HG03565 (cell line): ENCODE data around the gene PLA2G4C.

Source experiments
- ATAC-seq: cut with Tn5 transposase; IDR thresholded peaks from one replicate; pipeline ENCODE4 v1.9.1; 2021; ENCODE audit warnings: mild to moderate bottlenecking, moderate library complexity; ENCODE audit not compliant: unreplicated experiment

PLA2G4C gene

DNA sequence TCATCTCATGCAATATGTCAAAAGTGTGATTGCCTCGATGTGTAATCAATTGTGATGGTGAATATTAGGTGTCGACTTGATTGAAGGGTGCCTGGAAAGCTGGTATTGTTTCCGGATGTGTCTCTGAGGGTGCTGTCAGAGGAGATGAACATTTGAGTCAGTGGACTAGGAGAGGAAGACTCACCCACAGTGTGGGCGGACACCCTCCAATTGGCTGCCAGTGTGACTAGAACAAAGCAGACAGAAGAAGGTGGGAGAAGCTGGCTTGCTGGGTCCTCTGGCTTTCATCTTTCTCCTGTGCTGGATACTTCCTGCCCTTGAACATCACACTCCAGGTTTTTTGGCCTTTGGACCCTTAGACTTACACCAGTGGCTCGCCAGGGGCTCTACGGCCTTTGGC lies 51.3 kb downstream of the PLA2G4C start:
- no peak for ATAC-seq

GRCh38 chr19:48053856-48054255 lies 56.8 kb downstream of the PLA2G4C start:
- no peak for ATAC-seq

- ATAC-seq: no peak
These were observed 57.5 kb downstream of the PLA2G4C start for GRCh38 chr19:48053076-48053475.

GRCh38 chr19:48051335-48052033 lies 59.1 kb downstream of the PLA2G4C start:
- no peak for ATAC-seq

- no peak for ATAC-seq
These were observed 66.1 kb downstream of the PLA2G4C start for GRCh38 chr19:48044561-48044960.

GRCh38 chr19:48043675-48044258 lies 66.8 kb downstream of the PLA2G4C start, which contains the start of gene CABP5:
Gene CABP5 (minus strand): TSS chr19:48044079. CDS start chr19:48043922, 157 bp downstream.
- no peak for ATAC-seq

DNA sequence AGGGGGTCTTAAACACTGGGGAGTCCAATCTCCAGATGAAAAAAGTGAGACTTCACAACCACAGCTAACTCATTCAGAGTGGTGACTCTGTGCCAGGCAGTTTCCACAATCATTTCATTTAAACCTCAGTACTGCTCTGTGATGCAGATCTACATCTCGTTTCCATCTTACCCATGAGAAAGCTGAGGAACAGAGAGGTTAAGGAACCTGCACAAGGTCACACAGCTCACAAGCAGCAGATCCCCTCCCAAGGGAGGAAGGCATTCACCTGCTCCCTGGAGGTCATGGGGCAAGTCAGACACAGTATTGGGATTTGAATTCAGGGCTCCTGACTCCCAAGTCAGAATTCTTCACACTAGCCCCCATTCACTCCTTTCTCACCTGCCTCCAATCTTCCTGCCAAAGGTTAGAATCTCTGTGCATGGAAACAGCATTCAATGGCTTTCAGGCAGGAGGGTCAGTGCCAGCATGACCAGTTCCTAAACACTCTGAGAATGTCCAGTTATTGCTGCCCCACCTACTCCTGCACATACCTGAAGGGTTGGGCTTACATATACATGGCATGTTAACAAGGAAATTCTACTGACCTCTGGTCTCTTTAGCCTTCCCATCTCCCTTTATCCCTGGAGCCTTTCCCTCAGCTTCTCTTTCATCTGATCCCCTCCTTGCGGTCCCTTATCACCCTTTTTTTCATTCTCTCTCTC lies 68.6 kb downstream of the PLA2G4C start:
- ATAC-seq: no peak

DNA sequence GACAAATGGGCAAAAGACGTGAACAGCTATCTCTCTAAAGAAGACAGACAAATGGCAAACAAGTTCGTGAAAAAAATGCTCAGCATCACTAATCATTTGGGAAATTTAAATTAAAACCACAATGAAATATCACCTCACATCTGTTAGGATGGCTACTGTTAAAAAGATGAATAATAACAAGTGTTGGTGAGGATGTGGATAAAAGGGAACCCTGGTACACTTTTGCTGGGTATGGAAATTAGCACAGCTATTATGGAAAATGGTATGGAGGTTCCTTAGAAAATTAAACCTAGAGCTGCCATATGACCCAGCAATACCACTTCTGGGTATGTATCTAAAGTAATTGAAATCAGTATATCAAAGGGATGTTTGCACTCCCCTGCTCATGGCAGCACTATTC lies 73.9 kb downstream of the PLA2G4C start:
- no peak for ATAC-seq

GRCh38 chr19:48033604-48034003 lies 77.0 kb downstream of the PLA2G4C start:
- ATAC-seq: no peak

GRCh38 chr19:48030073-48030472 lies 80.5 kb downstream of the PLA2G4C start:
- no peak for ATAC-seq

DNA sequence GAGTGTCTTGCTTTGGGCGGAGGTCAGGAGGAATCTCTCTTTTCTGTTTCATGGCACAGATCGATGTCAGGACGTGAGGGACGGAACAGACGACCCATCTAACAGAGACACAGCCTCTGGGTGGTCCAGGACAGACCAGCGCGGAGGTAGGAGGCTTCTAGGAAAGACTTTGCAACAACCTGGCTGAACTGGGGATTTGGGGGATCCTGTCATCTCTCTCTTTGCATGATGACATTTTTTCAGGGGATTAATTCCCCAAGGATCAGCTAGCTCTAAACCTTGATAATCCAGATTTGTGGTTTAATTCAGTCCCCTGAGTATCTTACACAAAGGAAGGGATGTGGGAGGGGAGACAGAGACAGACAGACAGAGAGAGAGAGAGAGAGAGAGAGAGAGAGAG lies 81.2 kb downstream of the PLA2G4C start:
- ATAC-seq: no peak

DNA sequence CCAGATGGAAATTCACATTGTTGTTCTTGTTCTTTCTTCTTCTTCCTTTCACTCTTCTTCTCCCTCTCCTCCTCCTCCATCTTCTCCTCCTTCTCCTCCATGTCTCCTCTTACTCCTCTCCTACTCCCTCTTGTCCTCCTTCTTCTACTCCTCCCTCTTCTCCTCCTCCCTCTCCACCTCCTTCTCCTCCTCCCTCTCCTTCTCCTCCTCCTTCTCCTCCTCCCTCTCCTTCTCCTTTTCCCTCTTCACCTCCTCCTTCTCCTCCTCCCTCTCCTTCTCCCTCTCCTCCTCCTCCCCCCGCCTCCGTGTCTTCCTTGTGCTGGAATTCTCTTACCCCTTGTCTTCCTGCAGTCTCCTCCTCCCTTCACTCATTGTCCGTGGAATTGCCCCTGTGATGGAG lies 85.1 kb downstream of the PLA2G4C start:
- no peak for ATAC-seq

DNA sequence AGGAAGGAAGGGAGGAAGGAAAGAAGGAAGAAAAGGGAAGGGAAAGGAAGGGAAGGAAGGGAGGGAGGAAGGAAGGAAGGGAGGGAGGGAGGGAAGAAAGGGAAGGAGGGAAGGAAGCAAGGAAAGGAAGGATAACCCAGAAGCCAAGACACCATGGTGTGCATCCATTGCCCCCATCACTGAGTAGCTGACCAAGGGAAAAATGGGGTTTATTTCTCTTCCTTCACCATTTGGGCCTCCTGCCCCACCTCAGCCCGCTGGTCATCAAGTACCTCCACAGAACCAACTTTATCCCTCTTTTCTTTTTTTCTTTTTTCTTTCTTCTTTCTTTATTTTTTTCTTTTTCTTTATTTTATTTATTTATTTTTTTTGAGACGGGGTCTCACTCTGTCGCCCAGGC lies 87.1 kb downstream of the PLA2G4C start:
- ATAC-seq: no peak

DNA sequence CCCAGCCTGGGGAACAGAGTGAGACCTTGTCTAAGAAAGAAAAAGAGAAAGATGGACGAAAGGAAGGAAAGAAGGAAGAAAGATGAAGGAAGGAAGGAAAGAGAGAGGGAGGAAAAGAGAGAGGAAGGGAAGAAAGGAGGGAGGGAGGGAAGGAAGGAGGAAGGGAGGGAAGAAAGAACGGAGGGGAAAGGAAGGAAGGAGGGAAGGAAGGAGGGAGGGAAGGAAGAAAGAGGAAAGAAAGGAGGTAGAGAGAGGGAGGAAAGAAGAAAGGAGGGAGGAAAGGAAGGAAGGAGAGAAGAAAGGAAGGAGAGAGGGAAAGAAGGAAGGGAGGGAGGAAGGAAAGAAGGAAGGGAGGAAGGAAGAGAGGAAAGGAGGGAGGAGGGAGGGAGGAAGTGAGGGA lies 87.6 kb downstream of the PLA2G4C start:
- no peak for ATAC-seq

- no peak for ATAC-seq
These were observed 89.9 kb downstream of the PLA2G4C start for GRCh38 chr19:48020686-48021085.

DNA sequence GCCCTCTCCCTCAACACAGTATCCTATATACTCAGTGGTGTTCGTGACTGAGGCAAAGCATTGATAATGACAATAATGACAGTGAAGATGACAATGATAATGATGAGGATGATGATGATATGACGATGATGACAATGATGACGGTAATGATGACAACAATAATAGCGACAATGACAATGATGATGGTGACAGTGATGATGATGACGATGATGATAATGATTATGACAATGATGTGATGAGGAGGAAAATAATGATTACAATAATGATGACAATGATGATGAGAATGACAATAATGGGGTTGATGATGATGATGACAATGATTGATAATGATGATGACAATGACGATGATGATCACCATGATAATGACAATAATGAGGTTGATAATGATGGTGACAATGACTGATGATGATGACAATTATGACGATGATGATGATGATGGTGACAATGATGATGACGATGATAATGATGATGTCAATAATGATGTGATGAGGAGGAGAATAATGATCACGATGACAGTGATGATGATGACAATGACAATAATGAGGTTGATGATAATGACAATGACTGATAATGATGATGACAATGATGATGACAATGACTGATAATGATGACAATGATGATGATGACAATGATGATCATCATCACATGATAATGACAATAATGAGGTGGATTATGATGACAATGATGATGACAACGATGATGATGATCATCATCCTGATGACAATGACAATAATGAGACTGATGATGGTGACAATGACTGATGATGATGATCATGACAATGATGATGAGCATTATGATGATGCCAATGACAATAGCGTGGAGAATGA lies 99.5 kb downstream of the PLA2G4C start:
- no peak for ATAC-seq

GRCh38 chr19:48006762-48007161 lies 103.9 kb downstream of the PLA2G4C start:
- no peak for ATAC-seq

DNA sequence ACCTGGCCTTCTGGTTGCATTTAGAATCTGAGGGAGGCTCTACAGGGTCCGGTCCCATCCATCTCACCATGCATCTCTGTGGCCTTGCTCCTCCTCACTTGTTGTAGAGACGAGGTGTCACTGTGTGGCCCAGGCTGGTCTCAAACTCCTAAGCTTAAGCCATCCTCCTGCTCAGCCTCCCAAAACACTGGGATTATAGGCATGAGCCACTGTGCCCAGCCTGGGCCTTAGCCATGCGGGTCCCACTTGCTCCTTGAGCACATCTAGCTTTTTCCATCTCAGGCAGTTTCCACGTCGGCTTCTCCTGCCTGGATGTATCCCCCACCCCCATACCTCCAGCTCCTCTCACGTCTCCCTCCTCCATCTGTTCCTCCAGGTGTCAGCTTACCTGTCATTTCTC lies 106.4 kb downstream of the PLA2G4C start:
- no peak for ATAC-seq

DNA sequence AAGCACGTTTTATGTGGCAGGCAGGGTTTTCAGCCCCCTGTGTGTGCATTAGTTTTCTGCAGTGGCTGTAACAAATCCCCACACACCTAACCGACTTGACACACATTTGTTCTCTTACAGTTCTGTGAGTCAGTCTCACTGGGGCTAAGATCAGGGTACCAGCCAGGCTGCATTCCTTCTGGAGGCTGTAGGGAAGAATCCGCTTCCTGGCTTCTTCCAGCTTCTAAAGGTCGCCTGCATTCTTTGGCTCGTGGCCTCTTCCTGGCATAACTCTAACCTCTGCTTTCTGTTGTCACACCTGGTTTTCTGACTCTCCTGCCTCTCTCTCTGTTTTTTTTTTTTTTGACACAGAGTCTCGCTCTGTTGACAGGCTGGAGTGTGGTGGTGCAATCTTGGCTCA lies 109.8 kb downstream of the PLA2G4C start:
- ATAC-seq: no peak

DNA sequence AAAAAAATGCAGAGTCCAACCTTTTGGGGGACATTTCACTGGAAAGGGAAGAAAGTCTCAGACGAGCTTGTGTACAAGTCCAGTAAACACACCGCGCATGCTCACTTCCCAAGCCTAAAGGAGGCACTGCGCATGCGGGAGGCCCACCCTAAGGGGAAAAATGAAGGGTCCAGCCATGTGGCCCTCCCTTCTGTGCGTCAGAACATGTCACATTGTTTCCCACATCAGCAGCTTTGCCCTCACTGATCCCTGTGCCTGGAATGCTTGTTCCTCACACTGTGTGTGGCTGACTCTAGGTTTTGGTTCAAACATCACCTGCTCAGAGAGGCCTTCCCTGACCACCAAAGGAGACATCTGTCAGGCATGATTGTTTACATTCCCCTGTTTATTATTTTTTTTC lies 111.8 kb downstream of the PLA2G4C start:
- ATAC-seq: no peak
